IMR-90 (cell line): ENCODE data around the gene BAZ2B. TPM values are rescaled to one million over a fixed set of nuclear protein-coding genes. Genes with fewer than 3 reads are reported as not detected.

Experiments
- ATAC-seq: fragments of 200-7000 bp; cut with Tn5 transposase; 2 replicates; pipeline ENCODE4 v1.9.1; 2020; ENCODE audit warnings: low read depth, mild to moderate bottlenecking, moderate library complexity
- BruUV-seq: library from RNA; stranded (reverse); fragments of 400-500 nt; replicated peaks from 2 replicates; lab custom pipeline; 2021; lab: Mats Ljungman, UMichigan
- CTCF ChIA-PET: fragments of 300-600 bp; formaldehyde crosslinking; extraction: SDS; loops from one replicate; lab custom pipeline; 2021; ENCODE audit warnings: antibody characterized with exemption; lab: Yijun Ruan, JAX
- POLR2A ChIA-PET: fragments of 300-600 bp; sonication (Branson Sonifier 250); formaldehyde crosslinking; loops from one replicate; lab custom pipeline; 2022; ENCODE audit warnings: antibody characterized with exemption; ENCODE audit not compliant: unreplicated experiment; lab: Charles Lee
- DNase-seq: peaks from one replicate; pipeline ENCODE4 v3.0.0; 2013
- H2AFZ ChIP-seq: replicated peaks from 2 replicates; pipeline ENCODE3; 2013; ENCODE audit warnings: low read length, mild to moderate bottlenecking; ENCODE audit not compliant: poor library complexity
- H2AK5ac ChIP-seq: 2 replicates; pipeline ENCODE4 v1.6.1; 2013; ENCODE audit warnings: low read depth, low read length, inconsistent platforms
- H2AK9ac ChIP-seq: replicated peaks from 2 replicates; pipeline ENCODE3; 2013; ENCODE audit warnings: mild to moderate bottlenecking, low read depth, low read length, moderate library complexity; ENCODE audit not compliant: poor library complexity
- H2BK120ac ChIP-seq: 2 replicates; pipeline ENCODE4 v1.6.1; 2013; ENCODE audit warnings: low read depth, low read length, inconsistent platforms
- H2BK15ac ChIP-seq: 3 replicates; pipeline ENCODE4 v1.6.1; 2013; ENCODE audit warnings: low read depth, low read length, inconsistent platforms
- H2BK20ac ChIP-seq: 2 replicates; pipeline ENCODE4 v1.6.1; 2013; ENCODE audit warnings: low read depth, mild to moderate bottlenecking, inconsistent platforms, low read length, moderate library complexity
- H2BK5ac ChIP-seq: 2 replicates; pipeline ENCODE4 v1.6.1; 2013; ENCODE audit warnings: mild to moderate bottlenecking, low read depth, low read length, inconsistent platforms; ENCODE audit not compliant: poor library complexity, severe bottlenecking
- H3K14ac ChIP-seq: replicated peaks from 2 replicates; pipeline ENCODE4 v1.6.1; 2013; ENCODE audit warnings: low read depth, low read length, inconsistent platforms
- H3K18ac ChIP-seq: 2 replicates; pipeline ENCODE4 v1.6.1; 2013; ENCODE audit warnings: low read depth, low read length, control low read depth
- H3K23ac ChIP-seq: 2 replicates; pipeline ENCODE4 v1.6.1; 2013; ENCODE audit warnings: low read depth, low read length, inconsistent platforms
- H3K27ac ChIP-seq: 2 replicates; pipeline ENCODE4 v1.5.1; 2013; ENCODE audit warnings: mild to moderate bottlenecking, control low read depth, low read length; ENCODE audit not compliant: insufficient read depth
- H3K27me3 ChIP-seq: 2 replicates; pipeline ENCODE4 v1.6.1; 2013; ENCODE audit warnings: low read length; ENCODE audit not compliant: control insufficient read depth, insufficient read depth
- H3K36me3 ChIP-seq: 2 replicates; pipeline ENCODE4 v1.6.1; 2013; ENCODE audit warnings: low read length, mixed read lengths; ENCODE audit not compliant: control insufficient read depth, insufficient read depth
- H3K4ac ChIP-seq: 2 replicates; pipeline ENCODE4 v1.6.1; 2013; ENCODE audit warnings: low read depth, low read length, inconsistent platforms
- H3K4me1 ChIP-seq: 2 replicates; pipeline ENCODE4 v1.6.1; 2013; ENCODE audit warnings: low read length, mixed read lengths; ENCODE audit not compliant: control insufficient read depth, insufficient read depth
- H3K4me2 ChIP-seq: 2 replicates; pipeline ENCODE4 v1.6.1; 2013; ENCODE audit warnings: low read depth, mild to moderate bottlenecking, control low read depth, low read length, moderate library complexity
- H3K4me3 ChIP-seq: 2 replicates; pipeline ENCODE4 v1.5.1; 2013; ENCODE audit warnings: low read depth, mild to moderate bottlenecking, control low read depth, low read length, moderate library complexity; ENCODE audit not compliant: insufficient read depth
- H3K56ac ChIP-seq: 2 replicates; pipeline ENCODE4 v1.6.1; 2013; ENCODE audit warnings: low read length, inconsistent platforms; ENCODE audit not compliant: insufficient read depth; ENCODE audit errors: extremely low read depth
- H3K79me1 ChIP-seq, 2 experiments: 2 replicates each; pipeline ENCODE4 v1.6.1; 2013; ENCODE audit warnings: low read length in 2 of 2, inconsistent platforms in 1 of 2, low read depth in 1 of 2
- H3K9ac ChIP-seq: 2 replicates; pipeline ENCODE4 v1.6.1; 2013; ENCODE audit warnings: low read depth, low read length, control low read depth
- H3K9me1 ChIP-seq: 2 replicates; pipeline ENCODE4 v1.6.1; 2013; ENCODE audit warnings: low read length, inconsistent platforms; ENCODE audit not compliant: insufficient read depth
- H3K9me3 ChIP-seq: 2 replicates; pipeline ENCODE4 v1.6.1; 2013; ENCODE audit warnings: low read length; ENCODE audit not compliant: control insufficient read depth, insufficient read depth
- H4K20me1 ChIP-seq: 2 replicates; pipeline ENCODE4 v1.6.1; 2013; ENCODE audit warnings: low read length, inconsistent platforms; ENCODE audit not compliant: insufficient read depth
- H4K5ac ChIP-seq: 2 replicates; pipeline ENCODE4 v1.6.1; 2013; ENCODE audit warnings: mild to moderate bottlenecking, low read depth, low read length, control low read depth
- H4K8ac ChIP-seq, 2 experiments: 2 replicates each; pipeline ENCODE4 v1.6.1; 2013; ENCODE audit warnings: low read depth in 2 of 2, low read length in 2 of 2, control low read depth in 1 of 2, inconsistent platforms in 1 of 2
- H4K91ac ChIP-seq: 2 replicates; pipeline ENCODE4 v1.6.1; 2013; ENCODE audit warnings: low read depth, low read length, inconsistent platforms; ENCODE audit not compliant: insufficient read depth
- CEBPB ChIP-seq: IDR thresholded peaks from 2 replicates; pipeline ENCODE4 v1.6.1; 2012; ENCODE audit warnings: low read depth, low read length, improper control_type of control experiment
- CHD1 ChIP-seq: IDR thresholded peaks from 2 replicates; pipeline ENCODE4 v1.6.1; 2012; ENCODE audit warnings: low read depth, low read length, improper control_type of control experiment
- FOS ChIP-seq: fragments of 150-350 bp; IDR thresholded peaks from 2 replicates; pipeline ENCODE4 v1.6.1; 2016; ENCODE audit warnings: low read depth, low read length
- MAFK ChIP-seq: IDR thresholded peaks from 2 replicates; pipeline ENCODE4 v1.6.1; 2012; ENCODE audit warnings: low read depth, low read length, improper control_type of control experiment
- MXI1 ChIP-seq: IDR thresholded peaks from 2 replicates; pipeline ENCODE4 v1.6.1; 2012; ENCODE audit warnings: low read depth, mild to moderate bottlenecking, low read length, moderate library complexity, borderline replicate concordance
- NFE2L2 ChIP-seq: fragments of 150-350 bp; IDR thresholded peaks from 2 replicates; pipeline ENCODE4 v1.6.1; 2016; ENCODE audit warnings: low read depth, mild to moderate bottlenecking, low read length
- POLR2A ChIP-seq: IDR thresholded peaks from 2 replicates; pipeline ENCODE4 v1.6.1; 2012; ENCODE audit warnings: mild to moderate bottlenecking, low read depth, low read length
- RCOR1 ChIP-seq: IDR thresholded peaks from 2 replicates; pipeline ENCODE4 v1.6.1; 2012; ENCODE audit warnings: mild to moderate bottlenecking, low read length, improper control_type of control experiment; ENCODE audit not compliant: insufficient replicate concordance
- RFX5 ChIP-seq: IDR thresholded peaks from 2 replicates; pipeline ENCODE4 v1.8.0; 2012; ENCODE audit warnings: low read depth, mild to moderate bottlenecking, low read length, moderate library complexity
- dilution Hi-C: fragments of 300-500 bp; cut with HindIII; formaldehyde crosslinking; loops from one replicate; pipeline ENCODE4 v1.14.3; 2018; ENCODE audit warnings: low sequenced_read_pairs; ENCODE audit not compliant: unreplicated experiment
- in situ Hi-C: fragments of 300-500 bp; cut with MboI; formaldehyde crosslinking; loops from 3 replicates; pipeline ENCODE4 v1.14.3; 2019; ENCODE audit warnings: low sequenced_read_pairs, inconsistent platforms, mixed read lengths
- intact Hi-C: fragments of 100-400 bp; cut with micrococcal nuclease; formaldehyde crosslinking; loops from 2 replicates; pipeline ENCODE4 v1.10.0; 2022
- polyA plus RNA-seq, 3 experiments: library from polyadenylated mRNA; depleted of rRNA; stranded (reverse); fragments of >200 nt; gene quantifications; 2 replicates each; pipeline ENCODE4 v1.2.3, GENCODE V29; 2012; ENCODE audit warnings: low replicate concordance in 1 of 3
- total RNA-seq: library from RNA; depleted of rRNA; stranded (reverse); fragments of >200 nt; gene quantifications from 2 replicates; pipeline ENCODE4 v1.2.3, GENCODE V29; 2012
- TF ChIP-seq, protein P1 (sequence below): fragments of 150-350 bp; IDR thresholded peaks from 2 replicates; pipeline ENCODE4 v1.6.1; 2016; ENCODE audit warnings: low read depth, mild to moderate bottlenecking, low read length, moderate library complexity, borderline replicate concordance
- TF ChIP-seq, protein P2 (sequence below): fragments of 150-350 bp; IDR thresholded peaks from 2 replicates; pipeline ENCODE4 v1.6.1; 2017; ENCODE audit warnings: mild to moderate bottlenecking, antibody characterized with exemption, low read length, low read depth

Gene BAZ2B
- total and polyA plus RNA-seq, 2 of the 4 experiments (the other 2 are of a cell fraction), result 8.9 to 42.1 TPM

- in situ Hi-C loops (no loop called here), dilution Hi-C loops (no loop called here), intact Hi-C loops (no loop called here)
- H3K56ac ChIP-seq, result no peak overlapping the region
- DNase-seq (peak; percentile 37), ATAC-seq (peak; percentile 27; the same call in 1 of the 2 replicates)
- no peak overlapping the region for H3K4ac ChIP-seq
- H3K14ac ChIP-seq, result no peak overlapping the region
- H2BK5ac ChIP-seq, result no peak overlapping the region
- H3K36me3 ChIP-seq, result peaks cover 3% of the 10 kb centered on the region; the same call in 1 of the 2 replicates
- ChIA-PET CTCF (no interaction called here), POLR2A (no interaction called here)
- H4K5ac ChIP-seq, result no peak overlapping the region
- H2AK5ac ChIP-seq, result no peak overlapping the region
- no peak overlapping the region for H3K4me3 ChIP-seq
- no peaks in the 10 kb centered on the region for H3K9me1 ChIP-seq
- H3K4me1 ChIP-seq, result peaks cover 4% of the 10 kb centered on the region
- no peak overlapping the region for H2AFZ ChIP-seq
- no peak overlapping the region for H3K18ac ChIP-seq
- no peaks in the 10 kb centered on the region for H3K27me3 ChIP-seq
- H3K23ac ChIP-seq, result no peak overlapping the region
- no peak overlapping the region for H2BK120ac ChIP-seq
- no peak overlapping the region for H4K91ac ChIP-seq
- H3K4me2 ChIP-seq, result no peak overlapping the region
- no peaks in the 10 kb centered on the region; the same call in 1 of the 2 replicates for H4K20me1 ChIP-seq
- H3K79me1 ChIP-seq, result peaks cover 3 to 8% of the 10 kb centered on the region in 2 experiments; a peak in 2 of 4 replicates
- no peak overlapping the region for H2AK9ac ChIP-seq
- BruUV-seq, result no TSS peak
- H4K8ac ChIP-seq, result no peak overlapping the region
- no peaks in the 10 kb centered on the region for H3K9me3 ChIP-seq
- H2BK15ac ChIP-seq, result no peak overlapping the region
- no peak overlapping the region for H2BK20ac ChIP-seq
- H3K9ac ChIP-seq, result no peak overlapping the region
- no peak overlapping the region for H3K27ac ChIP-seq
- TF ChIP-seq MAFK, result no peak
- TF ChIP-seq CHD1, result no peak
- no peak for TF ChIP-seq CEBPB
- no peak for TF ChIP-seq POLR2A
- no peak for TF ChIP-seq MXI1
- TF ChIP-seq RCOR1, result no peak
- TF ChIP-seq, protein P1, sequence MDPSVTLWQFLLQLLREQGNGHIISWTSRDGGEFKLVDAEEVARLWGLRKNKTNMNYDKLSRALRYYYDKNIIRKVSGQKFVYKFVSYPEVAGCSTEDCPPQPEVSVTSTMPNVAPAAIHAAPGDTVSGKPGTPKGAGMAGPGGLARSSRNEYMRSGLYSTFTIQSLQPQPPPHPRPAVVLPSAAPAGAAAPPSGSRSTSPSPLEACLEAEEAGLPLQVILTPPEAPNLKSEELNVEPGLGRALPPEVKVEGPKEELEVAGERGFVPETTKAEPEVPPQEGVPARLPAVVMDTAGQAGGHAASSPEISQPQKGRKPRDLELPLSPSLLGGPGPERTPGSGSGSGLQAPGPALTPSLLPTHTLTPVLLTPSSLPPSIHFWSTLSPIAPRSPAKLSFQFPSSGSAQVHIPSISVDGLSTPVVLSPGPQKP, result no peak
- no peak for TF ChIP-seq NFE2L2
- TF ChIP-seq RFX5, result no peak
- no peak for TF ChIP-seq FOS
- TF ChIP-seq, protein P2, sequence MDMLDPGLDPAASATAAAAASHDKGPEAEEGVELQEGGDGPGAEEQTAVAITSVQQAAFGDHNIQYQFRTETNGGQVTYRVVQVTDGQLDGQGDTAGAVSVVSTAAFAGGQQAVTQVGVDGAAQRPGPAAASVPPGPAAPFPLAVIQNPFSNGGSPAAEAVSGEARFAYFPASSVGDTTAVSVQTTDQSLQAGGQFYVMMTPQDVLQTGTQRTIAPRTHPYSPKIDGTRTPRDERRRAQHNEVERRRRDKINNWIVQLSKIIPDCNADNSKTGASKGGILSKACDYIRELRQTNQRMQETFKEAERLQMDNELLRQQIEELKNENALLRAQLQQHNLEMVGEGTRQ, result no peak
Observed at GRCh38 chr2:159454185-159454584, 162.2 kb downstream of the BAZ2B start.
